A673 (cell line): ENCODE measurements around the gene LAMTOR4. TPM values are rescaled to one million over a fixed set of nuclear protein-coding genes. Genes with fewer than 3 reads are reported as not detected.

Source experiments
- BruUV-seq: library from RNA; stranded (reverse); fragments of 400-500 nt; replicated peaks from 2 replicates; lab custom pipeline; 2021; lab: Mats Ljungman, UMichigan
- CTCF ChIA-PET: fragments of 300-600 bp; sonication (Branson Sonifier 250); formaldehyde crosslinking; loops from one replicate; lab custom pipeline; 2022; ENCODE audit warnings: antibody characterized with exemption; lab: Charles Lee
- POLR2A ChIA-PET: fragments of 300-600 bp; sonication (Branson Sonifier 250); formaldehyde crosslinking; loops from one replicate; lab custom pipeline; 2022; ENCODE audit warnings: antibody characterized with exemption; ENCODE audit not compliant: low non-redundant PET; lab: Charles Lee
- DNase-seq: peaks from one replicate; pipeline ENCODE4 v3.0.0-alpha.2; 2015; ENCODE audit warnings: low spot score
- H3K27ac ChIP-seq: fragments of 200-600 bp; sonication (generic); 2 replicates; pipeline ENCODE4 v1.5.1; 2016; ENCODE audit warnings: mixed run types, low read depth, mild to moderate bottlenecking, mixed read lengths, antibody characterized with exemption, low read length; ENCODE audit not compliant: poor library complexity, severe bottlenecking
- H3K27me3 ChIP-seq: fragments of 200-600 bp; sonication (generic); replicated peaks from 2 replicates; pipeline ENCODE4 v1.6.1; 2017; ENCODE audit warnings: mixed run types, low read depth, mild to moderate bottlenecking, mixed read lengths, antibody characterized with exemption, low read length; ENCODE audit not compliant: insufficient read depth, poor library complexity
- H3K36me3 ChIP-seq: fragments of 200-600 bp; sonication (generic); 2 replicates; pipeline ENCODE4 v1.6.1; 2016; ENCODE audit warnings: mixed run types, mild to moderate bottlenecking, mixed read lengths, antibody characterized with exemption, low read length; ENCODE audit not compliant: insufficient read depth, poor library complexity, severe bottlenecking
- H3K4me1 ChIP-seq: fragments of 200-600 bp; sonication (generic); 2 replicates; pipeline ENCODE4 v1.6.1; 2017; ENCODE audit warnings: mixed run types, mild to moderate bottlenecking, mixed read lengths, antibody characterized with exemption, low read length; ENCODE audit not compliant: insufficient read depth, poor library complexity, severe bottlenecking
- H3K4me3 ChIP-seq: fragments of 200-600 bp; sonication (generic); 2 replicates; pipeline ENCODE4 v1.5.1; 2016; ENCODE audit warnings: low read depth, mixed run types, mild to moderate bottlenecking, mixed read lengths, low read length; ENCODE audit not compliant: poor library complexity, severe bottlenecking
- H3K9me3 ChIP-seq: fragments of 200-600 bp; sonication (generic); 2 replicates; pipeline ENCODE4 v1.6.1; 2016; ENCODE audit warnings: mixed run types, low read depth, mild to moderate bottlenecking, mixed read lengths, antibody characterized with exemption, low read length; ENCODE audit not compliant: poor library complexity, severe bottlenecking
- EZH2 ChIP-seq: fragments of 200-600 bp; sonication (generic); IDR thresholded peaks from 2 replicates; pipeline ENCODE4 v1.6.1; 2017; ENCODE audit warnings: borderline replicate concordance, low read depth, mild to moderate bottlenecking, mixed read lengths, antibody characterized with exemption, low read length; ENCODE audit not compliant: poor library complexity, severe bottlenecking
- intact Hi-C: fragments of 100-400 bp; cut with micrococcal nuclease; formaldehyde crosslinking; loops from one replicate; pipeline ENCODE4 v1.10.0; 2022; ENCODE audit not compliant: unreplicated experiment
- total RNA-seq: library from RNA; stranded (reverse); gene quantifications from 2 replicates; pipeline ENCODE4 v1.2.3, GENCODE V29; 2021
- TF ChIP-seq, protein P1 (sequence below): fragments of 300-800, 200-600 bp; sonication (generic); conservative IDR thresholded peaks from 2 replicates; pipeline ENCODE4 v1.5.1; 2017; ENCODE audit warnings: low read depth, mild to moderate bottlenecking, antibody characterized with exemption, low read length, moderate library complexity, mixed read lengths

LAMTOR4 gene
- total RNA-seq, 1 experiment from 2014 or later = 84.5 TPM

- H3K27ac ChIP-seq = no peak overlapping the region
- H3K4me3 ChIP-seq = no peak overlapping the region
- POLR2A ChIA-PET = no interaction called here
- H3K36me3 ChIP-seq = no peaks in the 10 kb centered on the region
- no peak for TF ChIP-seq EZH2
- TF ChIP-seq, protein P1, sequence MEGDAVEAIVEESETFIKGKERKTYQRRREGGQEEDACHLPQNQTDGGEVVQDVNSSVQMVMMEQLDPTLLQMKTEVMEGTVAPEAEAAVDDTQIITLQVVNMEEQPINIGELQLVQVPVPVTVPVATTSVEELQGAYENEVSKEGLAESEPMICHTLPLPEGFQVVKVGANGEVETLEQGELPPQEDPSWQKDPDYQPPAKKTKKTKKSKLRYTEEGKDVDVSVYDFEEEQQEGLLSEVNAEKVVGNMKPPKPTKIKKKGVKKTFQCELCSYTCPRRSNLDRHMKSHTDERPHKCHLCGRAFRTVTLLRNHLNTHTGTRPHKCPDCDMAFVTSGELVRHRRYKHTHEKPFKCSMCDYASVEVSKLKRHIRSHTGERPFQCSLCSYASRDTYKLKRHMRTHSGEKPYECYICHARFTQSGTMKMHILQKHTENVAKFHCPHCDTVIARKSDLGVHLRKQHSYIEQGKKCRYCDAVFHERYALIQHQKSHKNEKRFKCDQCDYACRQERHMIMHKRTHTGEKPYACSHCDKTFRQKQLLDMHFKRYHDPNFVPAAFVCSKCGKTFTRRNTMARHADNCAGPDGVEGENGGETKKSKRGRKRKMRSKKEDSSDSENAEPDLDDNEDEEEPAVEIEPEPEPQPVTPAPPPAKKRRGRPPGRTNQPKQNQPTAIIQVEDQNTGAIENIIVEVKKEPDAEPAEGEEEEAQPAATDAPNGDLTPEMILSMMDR = no peak
- peaks cover 6% of the 10 kb centered on the region for H3K4me1 ChIP-seq
- H3K9me3 ChIP-seq = no peaks in the 10 kb centered on the region
- no peak for DNase-seq
- CTCF ChIA-PET = no interaction called here
- no TSS peak for BruUV-seq
- H3K27me3 ChIP-seq = no peaks in the 10 kb centered on the region
- intact Hi-C loops = no loop called here
Measured at GRCh38 chr7:100185726-100186125, 37.0 kb downstream of the LAMTOR4 start.

DNA sequence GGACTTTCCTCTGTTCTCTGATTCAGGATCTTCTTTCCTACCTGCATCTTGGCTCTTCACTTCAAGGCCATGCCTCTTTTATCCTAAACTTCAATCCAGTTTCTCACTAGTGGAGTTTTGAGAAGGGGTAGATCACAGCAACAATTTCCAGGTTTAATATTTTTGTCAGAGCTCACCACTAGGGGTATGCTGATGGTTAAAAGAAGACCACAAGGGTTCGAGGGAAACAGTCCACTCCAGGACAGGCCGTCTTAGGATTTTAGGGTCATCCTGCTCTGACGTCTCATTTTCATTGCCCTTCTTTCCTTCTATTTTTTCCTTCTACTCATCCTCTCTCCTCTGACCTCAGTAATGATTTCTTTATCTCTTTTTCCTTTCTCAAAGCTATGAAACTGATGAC lies 40.3 kb downstream of the LAMTOR4 start:
- intact Hi-C loops = no loop called here
- ChIA-PET POLR2A (no interaction called here), CTCF (no interaction called here)

GRCh38 chr7:100190048-100190711 lies 41.5 kb downstream of the LAMTOR4 start:
- Histone ChIP-seq H3K36me3 (no peaks in the 10 kb centered on the region), H3K4me1 (peaks cover 11% of the 10 kb centered on the region), H3K4me3 (no peak overlapping the region), H3K27me3 (no peaks in the 10 kb centered on the region), H3K9me3 (no peaks in the 10 kb centered on the region), H3K27ac (no peak overlapping the region)
- DNase-seq = peak; percentile 69
- ChIA-PET CTCF (interaction anchor here (0.5 to 1.2 kb wide), 4 partner anchors 13 to 244 kb away, joined by 3 to 8 read pairs (median 3); partner anchors contain the start of genes GAL3ST4, GPC2, LAMTOR4 and STAG3), POLR2A (no interaction called here)
- no peak for TF ChIP-seq EZH2
- TF ChIP-seq, protein P1 = peak; percentile 54
- BruUV-seq = no TSS peak
- intact Hi-C loops = no loop called here

More for the DNA sequence above, 40.3 kb downstream of the LAMTOR4 start:
- no peak for DNase-seq
- no peak overlapping the region for H3K27ac ChIP-seq
- no peaks in the 10 kb centered on the region for H3K36me3 ChIP-seq
- BruUV-seq = no TSS peak
- TF ChIP-seq EZH2 = no peak
- TF ChIP-seq, protein P1 = peak; percentile 29; the same call in 1 of the 2 replicates
- peaks cover 11% of the 10 kb centered on the region for H3K4me1 ChIP-seq
- H3K27me3 ChIP-seq = no peaks in the 10 kb centered on the region
- no peaks in the 10 kb centered on the region for H3K9me3 ChIP-seq
- no peak overlapping the region for H3K4me3 ChIP-seq
